ENCODE measurements around the gene CACYBP. TPM values are rescaled to one million over a fixed set of nuclear protein-coding genes. Genes with fewer than 3 reads are reported as not detected.

Gene CACYBP
- total RNA-seq, 2 donors from 2014 or later = 170 to 182 TPM

GRCh38 chr1:174956976-174957375 lies 42.8 kb upstream of the CACYBP start:
- Histone ChIP-seq H3K36me3 (ENCODE audit: control insufficient read depth, insufficient read depth, low read length) (no peaks in the 10 kb centered on the region), H3K9me3 (ENCODE audit: control insufficient read depth, low read length) (no peaks in the 10 kb centered on the region), H3K4me3 (ENCODE audit: low read length) (no peak overlapping the region), H3K27me3 (ENCODE audit: control insufficient read depth, insufficient read depth, low read length, poor library complexity, severe bottlenecking) (no peaks in the 10 kb centered on the region), H3K9ac (ENCODE audit: extremely low read depth, low read length, poor library complexity, severe bottlenecking) (no peak overlapping the region), H3K4me1 (ENCODE audit: control insufficient read depth, insufficient read depth, low read length) (peaks cover 9% of the 10 kb centered on the region), H3K27ac (ENCODE audit: low read depth, low read length) (no peak overlapping the region)
- Mint-ChIP-seq H3K4me1 (peaks cover 23% of the 10 kb centered on the region), H3K27ac (no peak overlapping the region), H3K9me3 (no peaks in the 10 kb centered on the region), H3K4me3 (no peak overlapping the region), H3K36me3 (ENCODE audit: low read depth) (no peaks in the 10 kb centered on the region), H3K27me3 (ENCODE audit: insufficient read depth) (no peaks in the 10 kb centered on the region)
- no peak for DNase-seq
- TF ChIP-seq, protein P1, sequence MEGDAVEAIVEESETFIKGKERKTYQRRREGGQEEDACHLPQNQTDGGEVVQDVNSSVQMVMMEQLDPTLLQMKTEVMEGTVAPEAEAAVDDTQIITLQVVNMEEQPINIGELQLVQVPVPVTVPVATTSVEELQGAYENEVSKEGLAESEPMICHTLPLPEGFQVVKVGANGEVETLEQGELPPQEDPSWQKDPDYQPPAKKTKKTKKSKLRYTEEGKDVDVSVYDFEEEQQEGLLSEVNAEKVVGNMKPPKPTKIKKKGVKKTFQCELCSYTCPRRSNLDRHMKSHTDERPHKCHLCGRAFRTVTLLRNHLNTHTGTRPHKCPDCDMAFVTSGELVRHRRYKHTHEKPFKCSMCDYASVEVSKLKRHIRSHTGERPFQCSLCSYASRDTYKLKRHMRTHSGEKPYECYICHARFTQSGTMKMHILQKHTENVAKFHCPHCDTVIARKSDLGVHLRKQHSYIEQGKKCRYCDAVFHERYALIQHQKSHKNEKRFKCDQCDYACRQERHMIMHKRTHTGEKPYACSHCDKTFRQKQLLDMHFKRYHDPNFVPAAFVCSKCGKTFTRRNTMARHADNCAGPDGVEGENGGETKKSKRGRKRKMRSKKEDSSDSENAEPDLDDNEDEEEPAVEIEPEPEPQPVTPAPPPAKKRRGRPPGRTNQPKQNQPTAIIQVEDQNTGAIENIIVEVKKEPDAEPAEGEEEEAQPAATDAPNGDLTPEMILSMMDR (conservative IDR thresholded peaks at IDR 0.05) = no peak

DNA sequence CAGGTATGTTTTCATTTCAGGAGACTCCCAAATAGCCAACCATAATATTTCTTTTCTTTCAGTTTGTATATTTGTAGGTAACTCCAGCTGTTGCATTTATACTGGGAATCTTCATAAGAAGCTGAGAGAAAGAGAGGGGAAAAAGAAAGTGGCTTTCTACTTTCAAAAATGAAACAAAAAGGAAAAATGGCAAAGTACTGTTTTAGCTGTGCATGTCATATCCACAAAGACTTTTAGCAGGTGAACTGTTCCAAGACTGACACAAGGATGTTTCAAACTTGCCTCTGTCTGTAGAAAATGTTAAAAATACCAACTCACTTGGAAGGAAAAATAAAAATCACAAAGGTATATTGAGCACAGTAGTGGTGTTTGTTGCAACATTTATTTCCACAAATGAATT lies 41.9 kb upstream of the CACYBP start:
- H3K4me1 Mint-ChIP-seq = peaks cover 23% of the 10 kb centered on the region
- no peaks in the 10 kb centered on the region for H3K27me3 ChIP-seq (ENCODE audit: control insufficient read depth, insufficient read depth, low read length, poor library complexity, severe bottlenecking)
- no peaks in the 10 kb centered on the region for H3K36me3 Mint-ChIP-seq (ENCODE audit: low read depth)
- no peaks in the 10 kb centered on the region for H3K27me3 Mint-ChIP-seq (ENCODE audit: insufficient read depth)
- H3K9me3 ChIP-seq (ENCODE audit: control insufficient read depth, low read length) = no peaks in the 10 kb centered on the region
- H3K9me3 Mint-ChIP-seq = no peaks in the 10 kb centered on the region
- no peak for DNase-seq
- H3K36me3 ChIP-seq (ENCODE audit: control insufficient read depth, insufficient read depth, low read length) = no peaks in the 10 kb centered on the region
- TF ChIP-seq, protein P1 (conservative IDR thresholded peaks at IDR 0.05) = no peak
- H3K4me3 ChIP-seq (ENCODE audit: low read length) = no peak overlapping the region
- H3K27ac ChIP-seq (ENCODE audit: low read depth, low read length) = no peak overlapping the region
- H3K27ac Mint-ChIP-seq = no peak overlapping the region
- H3K4me1 ChIP-seq (ENCODE audit: control insufficient read depth, insufficient read depth, low read length) = peaks cover 9% of the 10 kb centered on the region
- H3K9ac ChIP-seq (ENCODE audit: extremely low read depth, low read length, poor library complexity, severe bottlenecking) = no peak overlapping the region
- no peak overlapping the region for H3K4me3 Mint-ChIP-seq

DNA sequence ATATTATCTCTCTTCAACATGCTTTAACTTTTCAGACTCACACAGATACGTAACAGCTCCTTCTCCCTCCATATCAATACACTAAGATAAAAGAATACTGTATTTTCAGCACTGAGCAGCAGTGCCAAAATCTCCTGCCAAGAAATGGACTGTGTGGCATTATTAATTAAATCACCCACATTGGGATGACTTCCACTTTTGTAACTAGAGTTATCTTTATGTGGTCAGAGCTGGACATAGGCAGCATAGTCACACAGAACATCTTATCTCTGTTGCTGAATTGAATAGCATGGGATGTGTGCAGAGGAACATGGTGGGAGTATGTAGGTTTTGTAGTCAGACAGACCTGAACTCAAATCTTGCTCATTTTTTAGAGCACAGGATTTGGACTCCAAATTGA lies 41.4 kb upstream of the CACYBP start:
- TF ChIP-seq, protein P1 (conservative IDR thresholded peaks at IDR 0.05) = no peak
- Mint-ChIP-seq H3K27me3 (ENCODE audit: insufficient read depth) (no peaks in the 10 kb centered on the region), H3K36me3 (ENCODE audit: low read depth) (no peaks in the 10 kb centered on the region), H3K4me3 (no peak overlapping the region), H3K4me1 (peaks cover 19% of the 10 kb centered on the region), H3K27ac (no peak overlapping the region), H3K9me3 (no peaks in the 10 kb centered on the region)
- Histone ChIP-seq H3K4me1 (ENCODE audit: control insufficient read depth, insufficient read depth, low read length) (peaks cover 8% of the 10 kb centered on the region), H3K9me3 (ENCODE audit: control insufficient read depth, low read length) (no peaks in the 10 kb centered on the region), H3K36me3 (ENCODE audit: control insufficient read depth, insufficient read depth, low read length) (no peaks in the 10 kb centered on the region), H3K27me3 (ENCODE audit: control insufficient read depth, insufficient read depth, low read length, poor library complexity, severe bottlenecking) (no peaks in the 10 kb centered on the region), H3K27ac (ENCODE audit: low read depth, low read length) (no peak overlapping the region), H3K9ac (ENCODE audit: extremely low read depth, low read length, poor library complexity, severe bottlenecking) (no peak overlapping the region), H3K4me3 (ENCODE audit: low read length) (no peak overlapping the region)
- DNase-seq = no peak
- 91 to 94% methylated on average over 1 of the region's 1 CpG for WGBS, 2 experiments (ENCODE audit: insufficient coverage in 1 of 2, insufficient read length in 1 of 2)
